K562 (cell line): Measurements from ENCODE around the gene ALG10. TPM values are rescaled to one million over a fixed set of nuclear protein-coding genes. Genes with fewer than 3 reads are reported as not detected.

ENCODE experiments used
- ATAC-seq: fragments of 200-7000 bp; cut with Tn5 transposase; 3 replicates; pipeline ENCODE4 v1.9.1; 2020; ENCODE audit warnings: moderate library complexity
- BruUV-seq: library from RNA; stranded (reverse); fragments of 400-500 nt; replicated peaks from 2 replicates; lab custom pipeline; 2021; lab: Mats Ljungman, UMichigan
- CTCF ChIA-PET: fragments of 300-600 bp; formaldehyde crosslinking; extraction: SDS; loops from one replicate; lab custom pipeline; 2021; ENCODE audit warnings: low intra/inter-chr PET ratio; lab: Yijun Ruan, JAX
- POLR2A ChIA-PET: fragments of 300-600, 350-650 bp; sonication (Branson Sonifier 250); formaldehyde crosslinking; extraction: SDS; loops from one replicate; lab custom pipeline; 2021; ENCODE audit warnings: antibody characterized with exemption, inconsistent platforms; lab: Yijun Ruan, JAX
- DNase-seq, 4 experiments: peaks; one replicate each; pipeline versions ENCODE4 v3.0.0 to v3.0.0-alpha.2; 2011 to 2018; ENCODE audit warnings: low spot score in 3 of 4, mixed read lengths in 3 of 4; ENCODE audit errors: extremely low read depth in 1 of 4
- FAIRE-seq: peaks from 2 replicates; lab custom pipeline; 2011; peaks lifted over from hg19 to GRCh38; lab: Jason Lieb, UNC
- H2AFZ ChIP-seq: 2 replicates; pipeline ENCODE4 v1.6.0; 2011; ENCODE audit warnings: low read depth, low read length, control low read depth, inconsistent platforms
- H3K27ac ChIP-seq: fragments of 200-600 bp; 3 replicates; pipeline ENCODE4 v1.8.0; 2011; ENCODE audit warnings: low read depth, mild to moderate bottlenecking, control low read depth, inconsistent platforms, low read length, moderate library complexity, mixed read lengths; ENCODE audit errors: extremely low read depth
- H3K27me3 ChIP-seq, 2 experiments: fragments of 300-600 bp in 1 of 2; 2 replicates in 1 of 2; 3 replicates in 1 of 2; pipeline versions ENCODE4 v1.6.0 to v1.8.0; 2011; ENCODE audit warnings: inconsistent platforms in 2 of 2, low read length in 2 of 2, mild to moderate bottlenecking in 1 of 2, mixed read lengths in 1 of 2, moderate library complexity in 1 of 2; ENCODE audit not compliant: control insufficient read depth in 2 of 2, insufficient read depth in 2 of 2
- H3K36me3 ChIP-seq: fragments of 300-600 bp; 3 replicates; pipeline ENCODE4 v1.8.0; 2011; ENCODE audit warnings: mild to moderate bottlenecking, low read length, inconsistent platforms; ENCODE audit not compliant: control insufficient read depth, insufficient read depth
- H3K4me1 ChIP-seq, 2 experiments: fragments of 200-600 bp in 1 of 2; replicated peaks in 1 of 2; 2 replicates in 1 of 2; 3 replicates in 1 of 2; pipeline versions ENCODE4 v1.5.1 to v1.8.0; 2011; ENCODE audit warnings: inconsistent platforms in 2 of 2, low read length in 2 of 2, mild to moderate bottlenecking in 1 of 2, mixed read lengths in 1 of 2, moderate library complexity in 1 of 2; ENCODE audit not compliant: control insufficient read depth in 2 of 2, insufficient read depth in 2 of 2
- H3K4me2 ChIP-seq: 2 replicates; pipeline ENCODE4 v1.6.1; 2011; ENCODE audit warnings: low read length, control low read depth, inconsistent platforms, mixed read lengths; ENCODE audit not compliant: insufficient read depth
- H3K4me3 ChIP-seq: fragments of 200-600 bp; sonication (generic), shearing (Covaris generic); 2 replicates; pipeline ENCODE4 v1.5.1; 2016; ENCODE audit warnings: control low read depth, inconsistent platforms
- H3K79me2 ChIP-seq: fragments of 200-600 bp; 3 replicates; pipeline ENCODE4 v1.8.0; 2011; ENCODE audit warnings: low read length, inconsistent platforms; ENCODE audit not compliant: control insufficient read depth, insufficient read depth
- H3K9ac ChIP-seq, 2 experiments: 2 replicates each; pipeline versions ENCODE4 v1.6.0 to v1.6.1; 2011; ENCODE audit warnings: low read depth in 2 of 2, low read length in 2 of 2, control low read depth in 1 of 2, inconsistent platforms in 1 of 2, mild to moderate bottlenecking in 1 of 2, mixed read lengths in 1 of 2; ENCODE audit not compliant: insufficient read depth in 1 of 2
- H3K9me1 ChIP-seq: one replicate; pipeline ENCODE4 v1.6.0; 2011; ENCODE audit warnings: inconsistent platforms, mild to moderate bottlenecking, low read length, moderate library complexity; ENCODE audit not compliant: control insufficient read depth, insufficient read depth
- H3K9me3 ChIP-seq: replicated peaks from 2 replicates; pipeline ENCODE4 v1.5.1; 2011; ENCODE audit warnings: low read depth, low read length, inconsistent platforms; ENCODE audit not compliant: control insufficient read depth, insufficient read depth
- H4K20me1 ChIP-seq: replicated peaks from 2 replicates; pipeline ENCODE4 v1.6.1; 2011; ENCODE audit warnings: low read length, inconsistent platforms, mixed read lengths; ENCODE audit not compliant: control insufficient read depth, insufficient read depth
- E2F5 ChIP-seq: sonication (generic); formaldehyde crosslinking; IDR thresholded peaks from 2 replicates; pipeline ENCODE4 v1.8.0; 2022; ENCODE audit warnings: mild to moderate bottlenecking, missing genetic modification reagents
- ETV5 ChIP-seq: sonication (generic); formaldehyde crosslinking; IDR thresholded peaks from 2 replicates; pipeline ENCODE4 v1.4.0; 2020; ENCODE audit warnings: low read depth, mild to moderate bottlenecking, missing genetic modification reagents
- IRF1 ChIP-seq: sonication (generic); formaldehyde crosslinking; IDR thresholded peaks from 2 replicates; pipeline ENCODE4 v1.8.0; 2022; ENCODE audit warnings: missing genetic modification reagents, mild to moderate bottlenecking, borderline replicate concordance
- MBD2 ChIP-seq: sonication (generic); IDR thresholded peaks from 2 replicates; pipeline ENCODE4 v1.6.1; 2016; ENCODE audit warnings: low read depth, borderline replicate concordance
- RERE ChIP-seq: sonication (generic); formaldehyde crosslinking; IDR thresholded peaks from 2 replicates; pipeline ENCODE4 v1.8.0; 2023; ENCODE audit warnings: missing genetic modification reagents, mild to moderate bottlenecking, borderline replicate concordance
- SP1 ChIP-seq: sonication (generic); formaldehyde crosslinking; IDR thresholded peaks from 2 replicates; pipeline ENCODE4 v1.8.1; 2022; ENCODE audit warnings: mild to moderate bottlenecking, missing genetic modification reagents
- SUPT5H ChIP-seq: fragments of 450-650 bp; IDR thresholded peaks from 2 replicates; pipeline ENCODE4 v1.6.1; 2016
- ZNF408 ChIP-seq: fragments of 250-450 bp; sonication (Bioruptor Pico); IDR thresholded peaks from 2 replicates; pipeline ENCODE4 v1.4.0; 2020; ENCODE audit warnings: low read depth, mild to moderate bottlenecking, moderate library complexity
- ZNF511 ChIP-seq: sonication (generic); formaldehyde crosslinking; IDR thresholded peaks from 2 replicates; pipeline ENCODE4 v1.8.0; 2022; ENCODE audit warnings: mild to moderate bottlenecking, missing genetic modification reagents
- WGBS: fragments of 100-300 bp; shearing (Covaris generic); methylation state at CpG from one replicate; pipeline ENCODE4 v1.1.6; 2016; ENCODE audit warnings: low coverage, mixed read lengths; ENCODE audit not compliant: insufficient coverage; ENCODE audit errors: missing lambda C conversion rate; 5-methylcytosine and 5-hydroxymethylcytosine counted together
- in situ Hi-C: fragments of 300-500 bp; cut with MboI; formaldehyde crosslinking; loops from 4 replicates; pipeline ENCODE4 v1.15.0; 2018; ENCODE audit warnings: inconsistent platforms, mixed read lengths
- intact Hi-C: fragments of 100-400 bp; cut with micrococcal nuclease; formaldehyde crosslinking; loops from 2 replicates; pipeline ENCODE4 v1.14.2; 2022
- polyA plus RNA-seq, 8 experiments: library from polyadenylated mRNA; depleted of rRNA in 4 of 8; stranded (reverse) in 5 of 8; unstranded in 3 of 8; fragments of >200 nt; fragmentation: Nextera tagmentation in 2 of 8; fragmentation: Illumina TruSeq in 1 of 8; extraction: Ambion mirVana in 2 of 8; extraction: Trizol in 1 of 8; gene quantifications; 2 replicates each; pipeline versions ENCODE4 v1.2.1 to v1.2.3, GENCODE V29; 2011 to 2014; ENCODE audit warnings: inconsistent platforms in 1 of 8, missing spikeins in 1 of 8
- total RNA-seq, 7 experiments: library from RNA; depleted of rRNA in 6 of 7; stranded (reverse); fragments of >200 nt in 6 of 7; fragmentation: Illumina TruSeq in 2 of 7; extraction: Trizol in 2 of 7; gene quantifications; 2 replicates each; pipeline versions ENCODE4 v1.2.1 to v1.2.3, GENCODE V29; 2011 to 2021; ENCODE audit warnings: low replicate concordance in 1 of 7

The ALG10 gene
- total and polyA plus RNA-seq, 9 of the 15 experiments (the other 6 are each of a cell fraction or from before 2014, with no cell fraction given) = 2.4 to 14.7 (median 6.4) TPM

DNA sequence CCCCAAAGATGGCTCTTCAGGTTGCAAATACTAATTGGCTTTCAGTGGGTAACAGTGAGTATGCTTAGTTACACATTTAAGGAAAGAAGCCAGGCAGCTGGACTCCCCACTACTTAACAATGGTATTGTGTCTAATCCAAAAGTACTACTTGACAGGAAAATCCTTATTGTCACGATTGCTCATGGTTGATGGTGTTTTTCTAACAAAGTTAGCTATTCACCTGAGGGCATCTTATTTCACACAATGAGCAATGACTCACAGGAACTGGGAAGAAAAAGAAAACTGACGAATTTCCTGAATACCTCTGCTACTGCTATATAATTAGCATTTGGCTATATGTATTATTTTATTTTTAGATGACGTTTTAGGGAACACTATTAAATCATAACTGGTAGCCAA is 33.4 kb upstream of the ALG10 start:
- 3% methylated on average over 3 of the region's 3 CpGs for WGBS
- in situ Hi-C loops = no loop called here
- no peaks in the 10 kb centered on the region for H3K27me3 ChIP-seq
- H3K9me1 ChIP-seq = no peaks in the 10 kb centered on the region
- no peaks in the 10 kb centered on the region for H3K79me2 ChIP-seq
- H4K20me1 ChIP-seq = no peaks in the 10 kb centered on the region
- no peak overlapping the region for H3K27ac ChIP-seq
- no peak overlapping the region for H3K4me2 ChIP-seq
- no peaks in the 10 kb centered on the region for H3K36me3 ChIP-seq
- DNase-seq = no peak
- no peak for FAIRE-seq
- H3K9me3 ChIP-seq = no peaks in the 10 kb centered on the region
- ChIA-PET CTCF (no interaction called here), POLR2A (no interaction called here)
- no peaks in the 10 kb centered on the region for H3K4me1 ChIP-seq
- no peak overlapping the region for H3K9ac ChIP-seq
- ATAC-seq = no peak
- intact Hi-C loops = no loop called here
- BruUV-seq = no TSS peak
- no peak overlapping the region for H2AFZ ChIP-seq
- no peak overlapping the region for H3K4me3 ChIP-seq
- TF ChIP-seq SP1 (no peak), MBD2 (no peak), E2F5 (CRISPR knock-in tag) (no peak), ZNF408 (CRISPR knock-in tag) (no peak), ZNF511 (CRISPR knock-in tag) (no peak), ETV5 (no peak), IRF1 (CRISPR knock-in tag) (no peak), RERE (no peak), SUPT5H (no peak)
